Neural cell (in vitro differentiated cells): Measurements from ENCODE around the gene SPI1. TPM values are rescaled to one million over a fixed set of nuclear protein-coding genes. Genes with fewer than 3 reads are reported as not detected.
A peak's percentile ranks its signal among the peaks of the same experiment; 100 is the strongest.

Experiments used
- H2AFZ ChIP-seq: fragments of 200-600, 300-800 bp; sonication (generic), shearing (Covaris generic); 2 replicates; pipeline ENCODE4 v1.6.0; 2014; ENCODE audit warnings: low read depth, mild to moderate bottlenecking, antibody characterized with exemption, low read length, moderate library complexity
- H3F3A ChIP-seq: fragments of 200-600 bp; shearing (Covaris generic); 2 replicates; pipeline ENCODE4 v1.6.1; 2016; ENCODE audit warnings: mild to moderate bottlenecking, moderate library complexity, mixed read lengths, antibody characterized with exemption, low read length; ENCODE audit not compliant: insufficient read depth, poor library complexity, severe bottlenecking
- H3K27ac ChIP-seq: fragments of 200-600, 300-800 bp; sonication (generic), shearing (Covaris generic); 2 replicates; pipeline ENCODE4 v1.5.1; 2014; ENCODE audit warnings: mild to moderate bottlenecking, low read length, moderate library complexity
- H3K27me3 ChIP-seq: fragments of 300-800, 200-600 bp; sonication (generic), shearing (Covaris generic); 2 replicates; pipeline ENCODE4 v1.6.0; 2014; ENCODE audit warnings: mild to moderate bottlenecking, low read depth, low read length, moderate library complexity; ENCODE audit not compliant: insufficient read depth
- H3K36me3 ChIP-seq: fragments of 300-800, 200-600 bp; sonication (generic), shearing (Covaris generic); 2 replicates; pipeline ENCODE4 v1.5.1; 2014; ENCODE audit warnings: mild to moderate bottlenecking, antibody characterized with exemption, low read length, moderate library complexity; ENCODE audit not compliant: insufficient read depth
- H3K4me2 ChIP-seq: fragments of 300-800, 200-600 bp; sonication (generic), shearing (Covaris generic); 2 replicates; pipeline ENCODE4 v1.6.0; 2014; ENCODE audit warnings: mild to moderate bottlenecking, low read length
- H3K4me3 ChIP-seq: fragments of 300-800, 200-600 bp; sonication (generic), shearing (Covaris generic); 2 replicates; pipeline ENCODE4 v1.5.1; 2014; ENCODE audit warnings: mild to moderate bottlenecking, low read length, moderate library complexity
- H3K79me2 ChIP-seq: fragments of 200-600 bp; shearing (Covaris generic); replicated peaks from 2 replicates; pipeline ENCODE4 v1.6.0; 2014; ENCODE audit warnings: mild to moderate bottlenecking, low read length, moderate library complexity; ENCODE audit not compliant: insufficient read depth
- H3K9ac ChIP-seq: fragments of 300-800, 200-600 bp; sonication (generic), shearing (Covaris generic); 2 replicates; pipeline ENCODE4 v1.6.1; 2016; ENCODE audit warnings: mild to moderate bottlenecking, low read length, mixed read lengths
- H3K9me2 ChIP-seq: fragments of 200-600 bp; shearing (Covaris generic); 2 replicates; pipeline ENCODE4 v1.6.1; 2016; ENCODE audit warnings: mild to moderate bottlenecking, low read length, mixed read lengths; ENCODE audit not compliant: insufficient read depth
- H3K9me3 ChIP-seq: fragments of 200-600, 300-800 bp; sonication (generic), shearing (Covaris generic); 2 replicates; pipeline ENCODE4 v1.6.1; 2016; ENCODE audit warnings: mild to moderate bottlenecking, mixed run types, low read length, moderate library complexity, mixed read lengths
- H4K20me1 ChIP-seq: fragments of 200-600 bp; shearing (Covaris generic); 2 replicates; pipeline ENCODE4 v1.6.1; 2016; ENCODE audit warnings: mild to moderate bottlenecking, mixed run types; ENCODE audit not compliant: insufficient read depth
- CTCF ChIP-seq: fragments of 450-650 bp; IDR thresholded peaks from 2 replicates; pipeline ENCODE4 v1.5.1; 2014; ENCODE audit warnings: antibody characterized with exemption, mild to moderate bottlenecking, moderate library complexity; ENCODE audit not compliant: poor library complexity, severe bottlenecking
- EP300 ChIP-seq: fragments of 450-650 bp; conservative IDR thresholded peaks from 2 replicates; pipeline ENCODE4 v1.6.1; 2014; ENCODE audit warnings: antibody characterized with exemption, mild to moderate bottlenecking, moderate library complexity; ENCODE audit not compliant: poor library complexity, severe bottlenecking
- EZH2 ChIP-seq: fragments of 200-600, 300-800 bp; shearing (Covaris generic), sonication (generic); IDR thresholded peaks from 2 replicates; pipeline ENCODE4 v1.6.1; 2014; ENCODE audit warnings: antibody characterized with exemption, low read length, borderline replicate concordance, mild to moderate bottlenecking; ENCODE audit not compliant: insufficient read depth, poor library complexity, severe bottlenecking
- MXI1 ChIP-seq: fragments of 450-650 bp; conservative IDR thresholded peaks from 2 replicates; pipeline ENCODE4 v1.6.1; 2014; ENCODE audit warnings: antibody characterized with exemption, mild to moderate bottlenecking; ENCODE audit not compliant: poor library complexity, severe bottlenecking
- POLR2AphosphoS5 ChIP-seq: IDR thresholded peaks from 2 replicates; pipeline ENCODE4 v1.6.1; 2012
- RAD21 ChIP-seq: fragments of 450-650 bp; conservative IDR thresholded peaks from 2 replicates; pipeline ENCODE4 v1.6.1; 2014; ENCODE audit warnings: antibody characterized with exemption, mild to moderate bottlenecking, moderate library complexity
- REST ChIP-seq: IDR thresholded peaks from 2 replicates; pipeline ENCODE4 v1.6.1; 2012; ENCODE audit warnings: borderline replicate concordance
- SMC3 ChIP-seq: fragments of 450-650 bp; conservative IDR thresholded peaks from 2 replicates; pipeline ENCODE4 v1.6.1; 2014; ENCODE audit warnings: antibody characterized with exemption, mild to moderate bottlenecking, moderate library complexity; ENCODE audit not compliant: poor library complexity
- TAF1 ChIP-seq: IDR thresholded peaks from 2 replicates; pipeline ENCODE4 v1.6.1; 2012; ENCODE audit warnings: low read depth
- polyA plus RNA-seq: library from polyadenylated mRNA; depleted of rRNA; stranded (reverse); fragments of >200 nt; gene quantifications from 2 replicates; pipeline ENCODE4 v1.2.3, GENCODE V29; 2014

The SPI1 gene
- polyA plus RNA-seq, 1 donor from 2014 or later, result not detected

GRCh38 chr11:47413351-47413750, 35.0 kb upstream of the SPI1 start:
- no peaks in the 10 kb centered on the region for H3F3A ChIP-seq
- TF ChIP-seq SMC3, result no peak
- TF ChIP-seq REST, result no peak
- no peak for TF ChIP-seq EP300
- TF ChIP-seq TAF1, result no peak
- TF ChIP-seq EZH2, result no peak
- no peak for TF ChIP-seq CTCF
- no peak for TF ChIP-seq MXI1
- no peak for TF ChIP-seq POLR2AphosphoS5
- no peak for TF ChIP-seq RAD21
- no peaks in the 10 kb centered on the region for H3K27me3 ChIP-seq
- H3K9me3 ChIP-seq, result no peaks in the 10 kb centered on the region
- H4K20me1 ChIP-seq, result no peaks in the 10 kb centered on the region
- no peak overlapping the region for H3K9ac ChIP-seq
- no peak overlapping the region for H3K4me3 ChIP-seq
- H3K79me2 ChIP-seq, result peaks cover 7% of the 10 kb centered on the region
- H3K36me3 ChIP-seq, result no peaks in the 10 kb centered on the region
- H3K9me2 ChIP-seq, result no peaks in the 10 kb centered on the region
- no peak overlapping the region for H2AFZ ChIP-seq
- no peak overlapping the region for H3K4me2 ChIP-seq
- H3K27ac ChIP-seq, result no peak overlapping the region

GRCh38 chr11:47411884-47412746, 33.8 kb upstream of the SPI1 start:
- Histone ChIP-seq H3F3A (no peaks in the 10 kb centered on the region), H3K4me2 (no peak overlapping the region), H3K9ac (no peak overlapping the region), H3K9me2 (no peaks in the 10 kb centered on the region), H4K20me1 (no peaks in the 10 kb centered on the region), H3K27me3 (no peaks in the 10 kb centered on the region), H2AFZ (no peak overlapping the region), H3K9me3 (no peaks in the 10 kb centered on the region), H3K4me3 (no peak overlapping the region), H3K36me3 (no peaks in the 10 kb centered on the region), H3K79me2 (peaks cover 7% of the 10 kb centered on the region), H3K27ac (no peak overlapping the region)
- TF ChIP-seq POLR2AphosphoS5 (no peak), CTCF (peak; percentile 24)
